ENCODE measurements around the gene DYNLRB1.

DNA sequence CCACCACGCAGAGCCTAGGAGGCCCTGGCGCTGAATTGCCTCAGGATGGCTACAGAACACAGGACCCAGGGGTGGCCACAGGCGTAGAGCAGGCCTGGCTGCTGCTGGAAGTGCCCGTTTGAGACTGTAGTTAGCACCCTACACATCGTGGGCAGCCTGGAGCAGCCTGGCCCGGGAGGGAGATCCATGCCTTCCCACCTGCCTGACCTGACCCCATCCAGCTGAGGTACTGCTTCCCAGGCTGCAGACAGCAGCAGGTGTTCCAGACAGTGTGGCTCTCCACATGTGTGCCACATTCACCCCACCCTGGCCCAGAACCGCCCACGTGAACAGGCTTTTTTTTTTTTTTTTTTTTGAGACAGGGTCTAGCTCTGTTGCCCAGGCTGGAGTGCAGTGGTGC, 21.4 kb downstream of the DYNLRB1 start:
- TF ChIP-seq EP300 (IDR thresholded peaks at IDR 0.05) (no peak), POLR2A (IDR thresholded peaks at IDR 0.05) (no peak), POLR2AphosphoS5 (IDR thresholded peaks at IDR 0.05) (no peak)
- TF ChIP-seq, protein P1, sequence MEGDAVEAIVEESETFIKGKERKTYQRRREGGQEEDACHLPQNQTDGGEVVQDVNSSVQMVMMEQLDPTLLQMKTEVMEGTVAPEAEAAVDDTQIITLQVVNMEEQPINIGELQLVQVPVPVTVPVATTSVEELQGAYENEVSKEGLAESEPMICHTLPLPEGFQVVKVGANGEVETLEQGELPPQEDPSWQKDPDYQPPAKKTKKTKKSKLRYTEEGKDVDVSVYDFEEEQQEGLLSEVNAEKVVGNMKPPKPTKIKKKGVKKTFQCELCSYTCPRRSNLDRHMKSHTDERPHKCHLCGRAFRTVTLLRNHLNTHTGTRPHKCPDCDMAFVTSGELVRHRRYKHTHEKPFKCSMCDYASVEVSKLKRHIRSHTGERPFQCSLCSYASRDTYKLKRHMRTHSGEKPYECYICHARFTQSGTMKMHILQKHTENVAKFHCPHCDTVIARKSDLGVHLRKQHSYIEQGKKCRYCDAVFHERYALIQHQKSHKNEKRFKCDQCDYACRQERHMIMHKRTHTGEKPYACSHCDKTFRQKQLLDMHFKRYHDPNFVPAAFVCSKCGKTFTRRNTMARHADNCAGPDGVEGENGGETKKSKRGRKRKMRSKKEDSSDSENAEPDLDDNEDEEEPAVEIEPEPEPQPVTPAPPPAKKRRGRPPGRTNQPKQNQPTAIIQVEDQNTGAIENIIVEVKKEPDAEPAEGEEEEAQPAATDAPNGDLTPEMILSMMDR (IDR thresholded peaks at IDR 0.05): no peak
